Mesenchymal stem cell (in vitro differentiated cells and primary cell): ENCODE data around the gene CYP26A1.

Source experiments
- DNase-seq: peaks from one replicate; pipeline ENCODE4 v3.0.0-alpha.2; 2013
- H2AFZ ChIP-seq: one replicate; pipeline ENCODE4 v1.6.1; 2013; ENCODE audit warnings: low read depth, mild to moderate bottlenecking, control low read depth, inconsistent platforms, low read length, moderate library complexity
- H2AK5ac ChIP-seq: 2 replicates; pipeline ENCODE4 v1.6.1; 2013; ENCODE audit warnings: low read length, moderate library complexity, mild to moderate bottlenecking, inconsistent platforms; ENCODE audit not compliant: severe bottlenecking
- H2BK120ac ChIP-seq: one replicate; pipeline ENCODE4 v1.6.1; 2013; ENCODE audit warnings: low read depth, mild to moderate bottlenecking, inconsistent platforms, low read length, moderate library complexity
- H2BK12ac ChIP-seq, 2 experiments: one replicate each; pipeline ENCODE4 v1.6.1; 2013; ENCODE audit warnings: inconsistent platforms in 2 of 2, low read length in 2 of 2, mild to moderate bottlenecking in 2 of 2, moderate library complexity in 2 of 2, control low read depth in 1 of 2
- H2BK15ac ChIP-seq: one replicate; pipeline ENCODE4 v1.6.1; 2013; ENCODE audit warnings: mild to moderate bottlenecking, low read depth, inconsistent platforms; ENCODE audit not compliant: poor library complexity, severe bottlenecking
- H2BK5ac ChIP-seq: 2 replicates; pipeline ENCODE4 v1.6.1; 2013; ENCODE audit warnings: low read depth, mild to moderate bottlenecking, low read length, control low read depth, inconsistent platforms; ENCODE audit not compliant: poor library complexity, severe bottlenecking
- H3K14ac ChIP-seq, 2 experiments: one replicate each; pipeline ENCODE4 v1.6.1; 2013; ENCODE audit warnings: inconsistent platforms in 2 of 2, low read length in 2 of 2, control low read depth in 1 of 2, mild to moderate bottlenecking in 1 of 2, moderate library complexity in 1 of 2
- H3K18ac ChIP-seq, 2 experiments: one replicate each; pipeline ENCODE4 v1.6.1; 2013; ENCODE audit warnings: inconsistent platforms in 2 of 2, low read length in 2 of 2, control low read depth in 1 of 2, low read depth in 1 of 2, mild to moderate bottlenecking in 1 of 2
- H3K23ac ChIP-seq, 2 experiments: one replicate each; pipeline ENCODE4 v1.6.1; 2013; ENCODE audit warnings: inconsistent platforms in 2 of 2, low read length in 2 of 2, mild to moderate bottlenecking in 2 of 2, moderate library complexity in 2 of 2, control low read depth in 1 of 2
- H3K27ac ChIP-seq: 2 replicates; pipeline ENCODE4 v1.5.1; 2013; ENCODE audit warnings: mild to moderate bottlenecking, moderate library complexity, low read length, control low read depth, inconsistent platforms; ENCODE audit not compliant: poor library complexity, severe bottlenecking
- H3K27me3 ChIP-seq, 2 experiments: 2 replicates each; pipeline versions ENCODE4 v1.6.1 to v1.7.0; 2013; ENCODE audit warnings: low read length in 2 of 2, mild to moderate bottlenecking in 2 of 2, moderate library complexity in 2 of 2, control low read depth in 1 of 2, inconsistent platforms in 1 of 2; ENCODE audit not compliant: control insufficient read depth in 1 of 2, insufficient read depth in 1 of 2
- H3K36me3 ChIP-seq, 2 experiments: 2 replicates each; pipeline versions ENCODE4 v1.6.1 to v1.7.0; 2013; ENCODE audit warnings: low read length in 2 of 2, control low read depth in 1 of 2, inconsistent platforms in 1 of 2, low read depth in 1 of 2, mild to moderate bottlenecking in 1 of 2; ENCODE audit not compliant: insufficient read depth in 2 of 2, control insufficient read depth in 1 of 2
- H3K4ac ChIP-seq, 2 experiments: one replicate each; pipeline ENCODE4 v1.6.1; 2013; ENCODE audit warnings: inconsistent platforms in 2 of 2, low read length in 2 of 2, mild to moderate bottlenecking in 2 of 2, moderate library complexity in 2 of 2, control low read depth in 1 of 2, low read depth in 1 of 2
- H3K4me1 ChIP-seq: 2 replicates; pipeline ENCODE4 v1.6.1; 2013; ENCODE audit warnings: low read depth, low read length, control low read depth; ENCODE audit not compliant: control insufficient read depth, insufficient read depth
- H3K4me2 ChIP-seq: 2 replicates; pipeline ENCODE4 v1.6.1; 2013; ENCODE audit warnings: low read length, mild to moderate bottlenecking, inconsistent platforms; ENCODE audit not compliant: poor library complexity, severe bottlenecking
- H3K4me3 ChIP-seq, 2 experiments: 2 replicates each; pipeline versions ENCODE4 v1.5.1 to v1.7.0; 2013; ENCODE audit warnings: low read length in 2 of 2, mild to moderate bottlenecking in 2 of 2, control low read depth in 1 of 2, low read depth in 1 of 2; ENCODE audit not compliant: insufficient read depth in 1 of 2
- H3K79me1 ChIP-seq: replicated peaks from 2 replicates; pipeline ENCODE4 v1.6.1; 2013; ENCODE audit warnings: mild to moderate bottlenecking, control low read depth, low read length, inconsistent platforms; ENCODE audit not compliant: poor library complexity, severe bottlenecking
- H3K9ac ChIP-seq: 2 replicates; pipeline ENCODE4 v1.7.0; 2013; ENCODE audit warnings: mild to moderate bottlenecking, low read length, moderate library complexity
- H3K9me3 ChIP-seq: 2 replicates; pipeline ENCODE4 v1.7.0; 2013; ENCODE audit warnings: mild to moderate bottlenecking, low read length; ENCODE audit not compliant: control insufficient read depth
- H4K8ac ChIP-seq: one replicate; pipeline ENCODE4 v1.6.1; 2013; ENCODE audit warnings: inconsistent platforms, mild to moderate bottlenecking, low read length, moderate library complexity
- H4K91ac ChIP-seq: one replicate; pipeline ENCODE4 v1.6.1; 2013; ENCODE audit warnings: mild to moderate bottlenecking, low read length, inconsistent platforms
- WGBS: methylation state at CpG from one replicate; pipeline ENCODE4 v1.1.7; 2013; ENCODE audit warnings: mixed read lengths; 5-methylcytosine and 5-hydroxymethylcytosine counted together

The CYP26A1 gene

GRCh38 chr10:93059975-93060886 lies 13.5 kb upstream of the CYP26A1 start, which contains the start of gene CYP26C1:
CYP26C1 (plus strand) TSS chr10:93060798; CDS start chr10:93061264, 466 bp downstream.
- no peak for DNase-seq

GRCh38 chr10:93060887-93061593 lies 12.7 kb upstream of the CYP26A1 start:
- no peak overlapping the region for H2BK5ac ChIP-seq
- H3K4me1 ChIP-seq: peaks cover 29% of the 10 kb centered on the region
- peak overlapping the region; percentile 0 for H2AFZ ChIP-seq
- no peak overlapping the region for H3K18ac ChIP-seq
- H3K9me3 ChIP-seq: no peaks in the 10 kb centered on the region
- H4K91ac ChIP-seq: no peak overlapping the region
- H3K9ac ChIP-seq: no peak overlapping the region
- peaks cover 62 to 74% of the 10 kb centered on the region in 2 experiments for H3K27me3 ChIP-seq
- H3K23ac ChIP-seq: peak overlapping the region in 1 of 2 experiments; percentile 65
- no peak overlapping the region for H2BK12ac ChIP-seq
- peak overlapping the region in 1 of 2 experiments; percentile 42 for H3K4me3 ChIP-seq
- no peak for DNase-seq
- H3K4me2 ChIP-seq: peak overlapping the region; percentile 43
- no peak overlapping the region for H3K27ac ChIP-seq
- H3K4ac ChIP-seq: no peak overlapping the region
- no peak overlapping the region for H3K14ac ChIP-seq
- WGBS: 13% methylated on average over 42 of the region's 45 CpGs
- no peak overlapping the region for H4K8ac ChIP-seq
- H2BK15ac ChIP-seq: no peak overlapping the region
- peaks cover 0 to 3% of the 10 kb centered on the region in 2 experiments for H3K36me3 ChIP-seq
- H2BK120ac ChIP-seq: no peak overlapping the region
- H2AK5ac ChIP-seq: no peak overlapping the region
- H3K79me1 ChIP-seq: no peaks in the 10 kb centered on the region

More at GRCh38 chr10:93059975-93060886, 13.5 kb upstream of the CYP26A1 start, which contains the start of gene CYP26C1:
- H3K18ac ChIP-seq: no peak within 1 kb of the TSS
- no peak within 1 kb of the TSS for H2BK12ac ChIP-seq
- no peak within 1 kb of the TSS for H3K4ac ChIP-seq
- H4K91ac ChIP-seq: no peak within 1 kb of the TSS
- no peaks in the 10 kb centered on the region for H3K9me3 ChIP-seq
- no peak within 1 kb of the TSS for H2AK5ac ChIP-seq
- H3K27ac ChIP-seq: no peak within 1 kb of the TSS
- peaks cover 25% of the 10 kb centered on the region for H3K4me1 ChIP-seq
- no peak within 1 kb of the TSS for H4K8ac ChIP-seq
- no peak within 1 kb of the TSS for H3K9ac ChIP-seq
- peak within 1 kb of the TSS; percentile 43 for H3K4me2 ChIP-seq
- no peak within 1 kb of the TSS for H3K14ac ChIP-seq
- H3K4me3 ChIP-seq: peak within 1 kb of the TSS in 1 of 2 experiments; percentile 42
- H3K36me3 ChIP-seq: peaks cover 0 to 3% of the 10 kb centered on the region in 2 experiments
- H2BK15ac ChIP-seq: peak within 1 kb of the TSS; percentile 30
- H2BK120ac ChIP-seq: no peak within 1 kb of the TSS
- WGBS: 6% methylated on average over 60 of the region's 67 CpGs
- peaks cover 55 to 66% of the 10 kb centered on the region in 2 experiments for H3K27me3 ChIP-seq
- no peaks in the 10 kb centered on the region for H3K79me1 ChIP-seq
- no peak within 1 kb of the TSS for H2BK5ac ChIP-seq
- H2AFZ ChIP-seq: peak within 1 kb of the TSS; percentile 0
- H3K23ac ChIP-seq: peak within 1 kb of the TSS in 1 of 2 experiments; percentile 65

DNA sequence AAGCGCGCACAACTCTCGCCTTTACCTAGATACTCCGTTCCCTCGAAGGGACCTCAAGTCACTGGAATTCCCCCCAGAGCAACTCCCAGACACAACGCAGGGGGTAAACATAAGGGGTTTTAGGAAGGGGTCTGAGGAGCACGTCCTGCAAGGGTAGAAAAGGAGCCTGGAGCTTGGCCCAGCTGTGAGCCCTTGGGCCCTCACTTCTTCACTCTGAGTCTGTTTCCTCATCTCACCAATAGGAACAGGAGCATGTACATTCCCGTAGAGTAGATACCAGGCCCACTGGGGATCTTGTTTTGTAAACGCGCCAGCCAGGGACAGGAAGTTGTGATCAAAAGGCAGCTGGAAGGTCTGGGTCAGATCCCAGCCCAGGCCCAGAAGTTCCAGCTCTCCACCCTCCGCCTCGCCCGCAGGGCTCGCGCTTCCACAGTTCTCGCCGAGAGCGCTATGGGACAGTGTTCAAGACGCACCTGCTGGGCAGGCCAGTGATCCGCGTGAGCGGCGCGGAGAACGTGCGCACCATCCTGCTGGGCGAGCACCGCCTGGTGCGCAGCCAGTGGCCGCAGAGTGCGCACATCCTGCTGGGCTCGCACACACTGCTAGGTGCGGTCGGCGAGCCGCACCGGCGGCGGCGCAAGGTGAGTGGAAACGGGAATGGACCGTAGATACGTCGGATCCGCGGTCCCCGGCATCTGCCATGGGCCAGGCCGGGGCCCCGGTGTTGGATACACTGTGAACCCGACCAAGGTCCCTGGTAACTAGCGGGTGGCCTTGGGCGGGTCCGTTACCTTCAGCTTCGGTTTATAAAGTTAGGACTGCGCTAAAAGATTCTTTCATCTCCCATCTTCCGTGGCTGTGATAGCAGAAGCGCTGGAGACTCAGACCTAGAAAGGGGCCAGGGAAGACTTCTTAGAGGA lies 11.8 kb upstream of the CYP26A1 start:
- Histone ChIP-seq H4K91ac (no peak overlapping the region), H2AK5ac (no peak overlapping the region), H3K9me3 (no peaks in the 10 kb centered on the region), H3K23ac (no peak overlapping the region), H3K27ac (no peak overlapping the region), H3K36me3 (peaks cover 0 to 3% of the 10 kb centered on the region in 2 experiments), H3K9ac (no peak overlapping the region), H2AFZ (no peak overlapping the region), H2BK15ac (no peak overlapping the region), H2BK5ac (no peak overlapping the region), H3K79me1 (no peaks in the 10 kb centered on the region), H2BK12ac (no peak overlapping the region), H4K8ac (no peak overlapping the region), H3K4ac (no peak overlapping the region), H3K27me3 (peaks cover 71 to 82% of the 10 kb centered on the region in 2 experiments), H3K14ac (no peak overlapping the region), H3K4me3 (peak overlapping the region in 1 of 2 experiments; percentile 63), H3K18ac (no peak overlapping the region), H3K4me2 (peak overlapping the region; percentile 67), H2BK120ac (no peak overlapping the region), H3K4me1 (peaks cover 32% of the 10 kb centered on the region)
- no peak for DNase-seq
- 11% methylated on average over 51 of the region's 57 CpGs for WGBS
